Measurements from ENCODE around the gene VSIG10L.
A peak's percentile ranks its signal among the peaks of the same experiment; 100 is the strongest.

VSIG10L gene

GRCh38 chr19:51365211-51365964, 23.4 kb upstream of the VSIG10L start:
- peak; percentile 24 for DNase-seq

- DNase-seq, result no peak
These were observed 22.5 kb upstream of the VSIG10L start for GRCh38 chr19:51364200-51365106.

- DNase-seq, result no peak
These were observed 19.3 kb upstream of the VSIG10L start for GRCh38 chr19:51361239-51361638.

GRCh38 chr19:51359294-51359693, 17.4 kb upstream of the VSIG10L start:
- no peak for DNase-seq

- DNase-seq, result no peak
These were observed 16.0 kb upstream of the VSIG10L start for GRCh38 chr19:51357952-51358351.

- no peak for DNase-seq
These were observed 14.3 kb upstream of the VSIG10L start for GRCh38 chr19:51356159-51356801.

GRCh38 chr19:51354742-51355148, 12.8 kb upstream of the VSIG10L start:
- peak; percentile 17 for DNase-seq

GRCh38 chr19:51354103-51354741, 12.3 kb upstream of the VSIG10L start:
- no peak for DNase-seq

GRCh38 chr19:51352783-51353360, 10.9 kb upstream of the VSIG10L start:
- DNase-seq, result no peak

GRCh38 chr19:51351266-51351990, 9.5 kb upstream of the VSIG10L start:
- no peak for DNase-seq

GRCh38 chr19:51347209-51347928, 5.4 kb upstream of the VSIG10L start:
- no peak for DNase-seq

GRCh38 chr19:51346742-51347141, 4.8 kb upstream of the VSIG10L start:
- DNase-seq, result no peak

- DNase-seq, result no peak
These were observed 3.2 kb upstream of the VSIG10L start for GRCh38 chr19:51345076-51345620.

- DNase-seq, result no peak
These were observed 961 bp upstream of the VSIG10L start for GRCh38 chr19:51342631-51343569.

GRCh38 chr19:51341066-51341465, 873 bp downstream of the VSIG10L start:
- no peak for DNase-seq

- DNase-seq, result peak; percentile 95
These were observed 2.0 kb downstream of the VSIG10L start for GRCh38 chr19:51339687-51340656.

- DNase-seq, result no peak
These were observed 2.6 kb downstream of the VSIG10L start for GRCh38 chr19:51339313-51339686.

GRCh38 chr19:51338563-51339312, 3.2 kb downstream of the VSIG10L start:
- DNase-seq, result peak; percentile 85
